ENCODE measurements around the gene ANKUB1. TPM values are rescaled to one million over a fixed set of nuclear protein-coding genes. Genes with fewer than 3 reads are reported as not detected.
"Not testable (repeated sequence)": the region's sequence is repeated elsewhere in the genome, so short reads cannot be mapped to it uniquely, and the experiment has no call there.

ANKUB1 gene
- total RNA-seq: not detected

GRCh38 chr3:149792452-149793270, at the start of gene ANKUB1:
Gene ANKUB1 (minus strand): TSS chr3:149792554. CDS start chr3:149792366, 188 bp downstream.
- DNase-seq: no peak
- no peaks in the 10 kb centered on the region for H3K27me3 ChIP-seq
- no peaks in the 10 kb centered on the region for H3K9me3 ChIP-seq
- TF ChIP-seq POLR2A (IDR thresholded peaks at IDR 0.05): no peak
- TF ChIP-seq CTCF (IDR thresholded peaks at IDR 0.05 in 4 of 5, conservative IDR thresholded peaks at IDR 0.05 in 1 of 5): no peak
- in situ Hi-C loops (cut with MboI; ENCODE audit: low sequenced_read_pairs in 4 of 4): no loop called here
- H3K27ac ChIP-seq: no peak within 1 kb of the TSS
- H3K4me3 ChIP-seq: no peak within 1 kb of the TSS
- no peaks in the 10 kb centered on the region for H3K4me1 ChIP-seq
- no peaks in the 10 kb centered on the region for H3K36me3 ChIP-seq
- no peak for ATAC-seq
- intact Hi-C loops (cut with DNase I; ENCODE audit: low total_unique reads): no loop called here

- ATAC-seq (no peak), DNase-seq (no peak)
- in situ Hi-C loops (cut with MboI; ENCODE audit: low sequenced_read_pairs in 4 of 4) (no loop called here), intact Hi-C loops (cut with DNase I; ENCODE audit: low total_unique reads) (no loop called here)
- TF ChIP-seq POLR2A (IDR thresholded peaks at IDR 0.05): no peak
- TF ChIP-seq CTCF (IDR thresholded peaks at IDR 0.05 in 4 of 5, conservative IDR thresholded peaks at IDR 0.05 in 1 of 5): no peak
- H3K27me3 ChIP-seq: no peaks in the 10 kb centered on the region
- H3K27ac ChIP-seq: no peak overlapping the region
- H3K9me3 ChIP-seq: no peaks in the 10 kb centered on the region
- H3K4me1 ChIP-seq: peaks cover 43 to 45% of the 10 kb centered on the region in 2 donors
- no peaks in the 10 kb centered on the region for H3K36me3 ChIP-seq
- H3K4me3 ChIP-seq: no peak overlapping the region
These were observed 47.5 kb upstream of the ANKUB1 start for GRCh38 chr3:149839896-149840295.

- in situ Hi-C loops (cut with MboI; ENCODE audit: low sequenced_read_pairs in 4 of 4); H3K27ac ChIP-seq; H3K27me3 ChIP-seq; DNase-seq; H3K36me3 ChIP-seq; H3K4me3 ChIP-seq; intact Hi-C loops (cut with DNase I; ENCODE audit: low total_unique reads); ATAC-seq; H3K9me3 ChIP-seq: not testable (repeated sequence)
- peaks cover 39 to 41% of the 10 kb centered on the region in 2 donors for H3K4me1 ChIP-seq
These were observed 47.1 kb upstream of the ANKUB1 start for GRCh38 chr3:149839469-149839868.

GRCh38 chr3:149838491-149838890, 46.1 kb upstream of the ANKUB1 start:
- H3K9me3 ChIP-seq; H3K27ac ChIP-seq; H3K4me3 ChIP-seq; in situ Hi-C loops (cut with MboI; ENCODE audit: low sequenced_read_pairs in 4 of 4); H3K27me3 ChIP-seq; intact Hi-C loops (cut with DNase I; ENCODE audit: low total_unique reads); ATAC-seq; DNase-seq; H3K36me3 ChIP-seq: not testable (repeated sequence)
- peaks cover 29 to 31% of the 10 kb centered on the region in 2 donors for H3K4me1 ChIP-seq

- in situ Hi-C loops (cut with MboI; ENCODE audit: low sequenced_read_pairs in 4 of 4) (no loop called here), intact Hi-C loops (cut with DNase I; ENCODE audit: low total_unique reads) (no loop called here)
- ATAC-seq (no peak), DNase-seq (no peak)
- Histone ChIP-seq H3K9me3 (no peaks in the 10 kb centered on the region), H3K36me3 (no peaks in the 10 kb centered on the region), H3K27me3 (no peaks in the 10 kb centered on the region), H3K27ac (no peak overlapping the region), H3K4me1 (peaks cover 3 to 9% of the 10 kb centered on the region in 2 donors), H3K4me3 (no peak overlapping the region)
- no peak for TF ChIP-seq CTCF (IDR thresholded peaks at IDR 0.05 in 4 of 5, conservative IDR thresholded peaks at IDR 0.05 in 1 of 5)
- TF ChIP-seq POLR2A (IDR thresholded peaks at IDR 0.05): no peak
These were observed 40.9 kb upstream of the ANKUB1 start for GRCh38 chr3:149833241-149833640.

All from gastrocnemius medialis (tissue), 4 donors.